HL-60 (cell line): ENCODE measurements around the gene AGL.
"Not testable (repeated sequence)": the region's sequence is repeated elsewhere in the genome, so short reads cannot be mapped to it uniquely, and the experiment has no call there.

ENCODE experiments used
- DNase-seq, 2 experiments: peaks; one replicate each; pipeline ENCODE4 v3.0.0-alpha.2; 2010 to 2020; ENCODE audit warnings: low read depth in 1 of 2, low spot score in 1 of 2
- H3K27ac ChIP-seq: fragments of 250-450 bp; sonication (Bioruptor Pico); replicated peaks from 2 replicates; pipeline ENCODE4 v1.5.1; 2020; ENCODE audit warnings: mild to moderate bottlenecking, moderate library complexity
- H3K27me3 ChIP-seq: fragments of 250-450 bp; sonication (Bioruptor Pico); 2 replicates; pipeline ENCODE4 v1.5.1; 2021; ENCODE audit warnings: mild to moderate bottlenecking, moderate library complexity; ENCODE audit not compliant: insufficient read depth, poor library complexity, severe bottlenecking
- H3K4me3 ChIP-seq: replicated peaks from 2 replicates; pipeline ENCODE4 v1.5.1; 2011; ENCODE audit warnings: mild to moderate bottlenecking, control low read depth, low read length; ENCODE audit not compliant: insufficient read depth
- CTCF ChIP-seq: IDR thresholded peaks from one replicate; pipeline ENCODE4 v1.5.1; 2011; ENCODE audit warnings: low read length, control low read depth, inconsistent platforms; ENCODE audit not compliant: insufficient read depth
- GABPA ChIP-seq: IDR thresholded peaks from 2 replicates; pipeline ENCODE4 v1.6.1; 2012; ENCODE audit warnings: low read depth
- POLR2AphosphoS5 ChIP-seq: IDR thresholded peaks from 2 replicates; pipeline ENCODE4 v1.6.1; 2012; ENCODE audit warnings: low read depth
- REST ChIP-seq: IDR thresholded peaks from 2 replicates; pipeline ENCODE4 v1.6.1; 2012; ENCODE audit warnings: low read depth; ENCODE audit not compliant: insufficient replicate concordance
- SPI1 ChIP-seq: IDR thresholded peaks from 2 replicates; pipeline ENCODE4 v1.6.1; 2012; ENCODE audit warnings: low read depth, mild to moderate bottlenecking, borderline replicate concordance

AGL gene

GRCh38 chr1:99829269-99829668, 20.9 kb upstream of the AGL start:
- no peak for TF ChIP-seq REST
- TF ChIP-seq CTCF = no peak
- no peak for TF ChIP-seq GABPA
- TF ChIP-seq SPI1 = no peak
- TF ChIP-seq POLR2AphosphoS5 = no peak
- Histone ChIP-seq H3K27ac (peak overlapping the region; percentile 82), H3K4me3 (no peak overlapping the region), H3K27me3 (no peaks in the 10 kb centered on the region)
- no peak for DNase-seq

- not testable (repeated sequence) for H3K4me3 ChIP-seq, H3K27ac ChIP-seq, H3K27me3 ChIP-seq, DNase-seq
Observed at GRCh38 chr1:99833911-99834310, 16.2 kb upstream of the AGL start.

- not testable (repeated sequence) for H3K4me3 ChIP-seq, DNase-seq, H3K27me3 ChIP-seq, H3K27ac ChIP-seq
- TF ChIP-seq SPI1 = peak; percentile 74; the same call in 1 of the 2 replicates
Observed at GRCh38 chr1:99836171-99837103, 13.7 kb upstream of the AGL start.

GRCh38 chr1:99840353-99840752, 9.8 kb upstream of the AGL start:
- not testable (repeated sequence) for H3K27ac ChIP-seq, H3K4me3 ChIP-seq, DNase-seq, H3K27me3 ChIP-seq

GRCh38 chr1:99843760-99844159, 6.4 kb upstream of the AGL start:
- Histone ChIP-seq H3K27ac (no peak overlapping the region), H3K27me3 (no peaks in the 10 kb centered on the region), H3K4me3 (no peak overlapping the region)
- TF ChIP-seq REST = no peak
- no peak for TF ChIP-seq POLR2AphosphoS5
- no peak for TF ChIP-seq CTCF
- no peak for TF ChIP-seq SPI1
- no peak for TF ChIP-seq GABPA
- no peak for DNase-seq

GRCh38 chr1:99845201-99845600, 5.0 kb upstream of the AGL start:
- not testable (repeated sequence) for H3K27me3 ChIP-seq, H3K4me3 ChIP-seq, DNase-seq, H3K27ac ChIP-seq
